ENCODE results near the gene IQGAP3. TPM values are rescaled to one million over a fixed set of nuclear protein-coding genes. Genes with fewer than 3 reads are reported as not detected.
"Not testable (repeated sequence)": the region's sequence is repeated elsewhere in the genome, so short reads cannot be mapped to it uniquely, and the experiment has no call there.

IQGAP3 gene
- polyA plus RNA-seq, 3 donors, result 0.03 to 0.24 TPM; not detected in 1

DNA sequence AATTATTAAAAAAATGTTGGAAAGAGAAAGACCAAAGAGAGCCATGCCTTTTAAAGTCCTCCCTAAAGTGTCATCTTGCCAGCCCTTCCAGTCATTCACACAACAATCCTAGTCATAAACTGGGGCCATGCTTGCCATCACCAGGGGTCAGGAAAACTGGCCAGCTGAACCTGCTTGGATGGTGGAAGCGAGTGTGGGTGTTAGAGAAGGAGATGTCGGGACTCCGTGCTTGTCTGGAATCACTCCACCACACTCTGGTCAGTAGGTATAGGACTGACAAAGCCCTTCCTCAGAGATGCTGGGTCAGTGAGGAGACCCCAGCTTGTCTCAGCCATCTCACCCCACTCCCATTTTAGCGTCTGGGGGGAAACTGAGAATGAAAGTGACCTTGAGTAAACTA lies 43.6 kb upstream of the IQGAP3 start:
- H3K4me3 ChIP-seq (replicated peaks in 1 of 3; ENCODE audit: low read depth in 2 of 3, low read length in 3 of 3), result no peak overlapping the region
- peaks cover 6% of the 10 kb centered on the region for H3K4me1 Mint-ChIP-seq
- H3K9me3 Mint-ChIP-seq, result peaks cover 0 to 7% (median 0%) of the 10 kb centered on the region in 7 donors
- H3K36me3 ChIP-seq (replicated peaks in 1 of 2; ENCODE audit: control insufficient read depth in 1 of 2, insufficient read depth in 2 of 2, low read length in 2 of 2), result no peaks in the 10 kb centered on the region
- WGBS (ENCODE audit: insufficient coverage), result no CpG with 5 or more reads among the region's 4 CpGs
- H3K9me3 ChIP-seq (replicated peaks in 1 of 2; ENCODE audit: control insufficient read depth in 1 of 2, insufficient read depth in 1 of 2, low read length in 2 of 2), result no peaks in the 10 kb centered on the region
- H3K27me3 ChIP-seq (ENCODE audit: control insufficient read depth in 2 of 2, insufficient read depth in 2 of 2, low read length in 2 of 2), result peaks cover 24 to 47% of the 10 kb centered on the region in 2 donors
- no peaks in the 10 kb centered on the region for H3K79me2 ChIP-seq (ENCODE audit: insufficient read depth, low read length)
- no peak overlapping the region for H3K4me2 ChIP-seq (replicated peaks; ENCODE audit: extremely low read depth, low read length, poor library complexity, severe bottlenecking)
- H4K20me1 ChIP-seq (ENCODE audit: insufficient read depth, low read length), result no peaks in the 10 kb centered on the region
- H3K27ac ChIP-seq (ENCODE audit: low read depth in 1 of 2, low read length in 2 of 2), result no peak overlapping the region
- no peaks in the 10 kb centered on the region for H3K4me1 ChIP-seq (ENCODE audit: control insufficient read depth in 1 of 2, insufficient read depth in 2 of 2, low read length in 2 of 2)
- H2AFZ ChIP-seq (ENCODE audit: insufficient read depth, low read depth, low read length, poor library complexity, severe bottlenecking), result no peak overlapping the region
- H3K27ac Mint-ChIP-seq, result no peak overlapping the region
- H3K9ac ChIP-seq (ENCODE audit: insufficient read depth, low read length, poor library complexity, severe bottlenecking), result no peak overlapping the region
- peaks cover 43 to 84% (median 53%) of the 10 kb centered on the region in 3 donors for H3K27me3 Mint-ChIP-seq (ENCODE audit: low read depth in 3 of 3)
- DNase-seq, result no peak
- H3K36me3 Mint-ChIP-seq, result no peaks in the 10 kb centered on the region
- no peak overlapping the region for H3K4me3 Mint-ChIP-seq
- intact Hi-C loops (cut with micrococcal nuclease), result no loop called here
- TF ChIP-seq, protein P1, sequence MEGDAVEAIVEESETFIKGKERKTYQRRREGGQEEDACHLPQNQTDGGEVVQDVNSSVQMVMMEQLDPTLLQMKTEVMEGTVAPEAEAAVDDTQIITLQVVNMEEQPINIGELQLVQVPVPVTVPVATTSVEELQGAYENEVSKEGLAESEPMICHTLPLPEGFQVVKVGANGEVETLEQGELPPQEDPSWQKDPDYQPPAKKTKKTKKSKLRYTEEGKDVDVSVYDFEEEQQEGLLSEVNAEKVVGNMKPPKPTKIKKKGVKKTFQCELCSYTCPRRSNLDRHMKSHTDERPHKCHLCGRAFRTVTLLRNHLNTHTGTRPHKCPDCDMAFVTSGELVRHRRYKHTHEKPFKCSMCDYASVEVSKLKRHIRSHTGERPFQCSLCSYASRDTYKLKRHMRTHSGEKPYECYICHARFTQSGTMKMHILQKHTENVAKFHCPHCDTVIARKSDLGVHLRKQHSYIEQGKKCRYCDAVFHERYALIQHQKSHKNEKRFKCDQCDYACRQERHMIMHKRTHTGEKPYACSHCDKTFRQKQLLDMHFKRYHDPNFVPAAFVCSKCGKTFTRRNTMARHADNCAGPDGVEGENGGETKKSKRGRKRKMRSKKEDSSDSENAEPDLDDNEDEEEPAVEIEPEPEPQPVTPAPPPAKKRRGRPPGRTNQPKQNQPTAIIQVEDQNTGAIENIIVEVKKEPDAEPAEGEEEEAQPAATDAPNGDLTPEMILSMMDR (IDR thresholded peaks at IDR 0.05), result no peak

- H3K9ac ChIP-seq (ENCODE audit: insufficient read depth, low read length, poor library complexity, severe bottlenecking), result no peak overlapping the region
- H3K27me3 ChIP-seq (ENCODE audit: control insufficient read depth in 2 of 2, insufficient read depth in 2 of 2, low read length in 2 of 2), result peaks cover 4 to 23% of the 10 kb centered on the region in 2 donors
- no peaks in the 10 kb centered on the region for H3K9me3 ChIP-seq (replicated peaks in 1 of 2; ENCODE audit: control insufficient read depth in 1 of 2, insufficient read depth in 1 of 2, low read length in 2 of 2)
- WGBS (ENCODE audit: insufficient coverage), result 7% methylated on average over 2 of the region's 3 CpGs
- no peaks in the 10 kb centered on the region for H3K36me3 ChIP-seq (replicated peaks in 1 of 2; ENCODE audit: control insufficient read depth in 1 of 2, insufficient read depth in 2 of 2, low read length in 2 of 2)
- H4K20me1 ChIP-seq (ENCODE audit: insufficient read depth, low read length), result no peaks in the 10 kb centered on the region
- Mint-ChIP-seq H3K27me3 (ENCODE audit: low read depth in 3 of 3) (peaks cover 28 to 60% (median 42%) of the 10 kb centered on the region in 3 donors), H3K36me3 (no peaks in the 10 kb centered on the region), H3K4me1 (peaks cover 10% of the 10 kb centered on the region), H3K4me3 (peak overlapping the region in 1 of 2 donors; percentile 13), H3K9me3 (peaks cover 0 to 7% (median 0%) of the 10 kb centered on the region in 7 donors), H3K27ac (no peak overlapping the region)
- TF ChIP-seq, protein P1 (IDR thresholded peaks at IDR 0.05), result no peak
- H2AFZ ChIP-seq (ENCODE audit: insufficient read depth, low read depth, low read length, poor library complexity, severe bottlenecking), result no peak overlapping the region
- H3K4me3 ChIP-seq (replicated peaks in 1 of 3; ENCODE audit: low read depth in 2 of 3, low read length in 3 of 3), result no peak overlapping the region
- H3K4me1 ChIP-seq (ENCODE audit: control insufficient read depth in 1 of 2, insufficient read depth in 2 of 2, low read length in 2 of 2), result peaks cover 0 to 3% of the 10 kb centered on the region in 2 donors
- H3K4me2 ChIP-seq (replicated peaks; ENCODE audit: extremely low read depth, low read length, poor library complexity, severe bottlenecking), result no peak overlapping the region
- intact Hi-C loops (cut with micrococcal nuclease), result no loop called here
- DNase-seq, result no peak
- no peak overlapping the region for H3K27ac ChIP-seq (ENCODE audit: low read depth in 1 of 2, low read length in 2 of 2)
- H3K79me2 ChIP-seq (ENCODE audit: insufficient read depth, low read length), result no peaks in the 10 kb centered on the region
Measured at GRCh38 chr1:156612666-156613065, 40.3 kb upstream of the IQGAP3 start.

GRCh38 chr1:156610072-156610471 lies 37.7 kb upstream of the IQGAP3 start:
- H3K9me3 ChIP-seq (replicated peaks in 1 of 2; ENCODE audit: control insufficient read depth in 1 of 2, insufficient read depth in 1 of 2, low read length in 2 of 2); H3K36me3 ChIP-seq (replicated peaks in 1 of 2; ENCODE audit: control insufficient read depth in 1 of 2, insufficient read depth in 2 of 2, low read length in 2 of 2); H3K4me2 ChIP-seq (replicated peaks; ENCODE audit: extremely low read depth, low read length, poor library complexity, severe bottlenecking); H3K27me3 ChIP-seq (ENCODE audit: control insufficient read depth in 2 of 2, insufficient read depth in 2 of 2, low read length in 2 of 2); H3K79me2 ChIP-seq (ENCODE audit: insufficient read depth, low read length); H3K27ac ChIP-seq (ENCODE audit: low read depth in 1 of 2, low read length in 2 of 2); H4K20me1 ChIP-seq (ENCODE audit: insufficient read depth, low read length); H3K9me3 Mint-ChIP-seq; H2AFZ ChIP-seq (ENCODE audit: insufficient read depth, low read depth, low read length, poor library complexity, severe bottlenecking); H3K4me3 ChIP-seq (replicated peaks in 1 of 3; ENCODE audit: low read depth in 2 of 3, low read length in 3 of 3); intact Hi-C loops (cut with micrococcal nuclease); H3K4me3 Mint-ChIP-seq; H3K4me1 Mint-ChIP-seq; H3K9ac ChIP-seq (ENCODE audit: insufficient read depth, low read length, poor library complexity, severe bottlenecking); H3K36me3 Mint-ChIP-seq; DNase-seq; H3K4me1 ChIP-seq (ENCODE audit: control insufficient read depth in 1 of 2, insufficient read depth in 2 of 2, low read length in 2 of 2): not testable (repeated sequence)
- 96% methylated on average over 9 of the region's 9 CpGs for WGBS (ENCODE audit: insufficient coverage)
- Mint-ChIP-seq H3K27me3 (ENCODE audit: low read depth in 3 of 3) (peaks cover 20 to 37% (median 29%) of the 10 kb centered on the region in 3 donors), H3K27ac (peak overlapping the region in 1 of 7 donors; percentile 81)
